HG03558 (cell line): ENCODE data around the gene MYO5A.
"Not testable (repeated sequence)": the region's sequence is repeated elsewhere in the genome, so short reads cannot be mapped to it uniquely, and the experiment has no call there.

Source experiments
- ATAC-seq: cut with Tn5 transposase; IDR thresholded peaks from one replicate; pipeline ENCODE4 v1.9.1; 2021; ENCODE audit warnings: moderate number of reproducible peaks; ENCODE audit not compliant: unreplicated experiment; ENCODE audit errors: extremely low read depth

MYO5A gene

GRCh38 chr15:52301265-52301847, 227.3 kb downstream of the MYO5A start:
- no peak for ATAC-seq

GRCh38 chr15:52295421-52296001, 233.2 kb downstream of the MYO5A start, which contains the start of gene MYO5C:
Gene MYO5C (minus strand): TSS chr15:52295804. CDS start chr15:52295636, 168 bp downstream.
- ATAC-seq, result no peak

GRCh38 chr15:52294881-52295420, 233.7 kb downstream of the MYO5A start:
- no peak for ATAC-seq

- ATAC-seq, result no peak
These were observed 235.8 kb downstream of the MYO5A start for GRCh38 chr15:52292780-52293392.

- ATAC-seq, result no peak
These were observed 237.5 kb downstream of the MYO5A start for GRCh38 chr15:52291204-52291603.

- ATAC-seq, result no peak
These were observed 237.9 kb downstream of the MYO5A start for GRCh38 chr15:52290800-52291199.

GRCh38 chr15:52290329-52290728, 238.4 kb downstream of the MYO5A start:
- peak; percentile 43 for ATAC-seq

GRCh38 chr15:52289629-52290081, 239.0 kb downstream of the MYO5A start:
- ATAC-seq, result no peak

GRCh38 chr15:52288986-52289385, 239.7 kb downstream of the MYO5A start:
- no peak for ATAC-seq

- no peak for ATAC-seq
These were observed 240.4 kb downstream of the MYO5A start for GRCh38 chr15:52288051-52288942.

- no peak for ATAC-seq
These were observed 241.6 kb downstream of the MYO5A start for GRCh38 chr15:52287114-52287513.

GRCh38 chr15:52285941-52286340, 242.7 kb downstream of the MYO5A start:
- not testable (repeated sequence) for ATAC-seq

- no peak for ATAC-seq
These were observed 244.5 kb downstream of the MYO5A start for GRCh38 chr15:52284164-52284563.

GRCh38 chr15:52283281-52283680, 245.4 kb downstream of the MYO5A start:
- no peak for ATAC-seq

- no peak for ATAC-seq
These were observed 246.3 kb downstream of the MYO5A start for GRCh38 chr15:52282418-52282817.

GRCh38 chr15:52281085-52282035, 247.3 kb downstream of the MYO5A start:
- no peak for ATAC-seq

GRCh38 chr15:52280326-52281084, 248.2 kb downstream of the MYO5A start:
- ATAC-seq, result no peak

GRCh38 chr15:52278636-52279367, 249.9 kb downstream of the MYO5A start:
- no peak for ATAC-seq
